ENCODE measurements around the gene ELP4. TPM values are rescaled to one million over a fixed set of nuclear protein-coding genes. Genes with fewer than 3 reads are reported as not detected.

The ELP4 gene
- total RNA-seq, 1 experiment from 2014 or later: 15.2 TPM

- no peaks in the 10 kb centered on the region for H3K36me3 Mint-ChIP-seq (ENCODE audit: insufficient read depth in 1 of 3, low read depth in 3 of 3)
- no peaks in the 10 kb centered on the region for H4K20me1 ChIP-seq (ENCODE audit: control insufficient read depth, insufficient read depth, insufficient read length)
- H4K91ac ChIP-seq (ENCODE audit: insufficient read length, low read depth, low read length): no peak overlapping the region
- H2BK20ac ChIP-seq (ENCODE audit: low read depth, low read length, poor library complexity, severe bottlenecking): no peak overlapping the region
- no peak overlapping the region for H2AK5ac ChIP-seq (ENCODE audit: insufficient read length, low read length)
- H3K4me1 Mint-ChIP-seq: no peaks in the 10 kb centered on the region
- H2AFZ ChIP-seq (ENCODE audit: low read length): no peak overlapping the region
- no peaks in the 10 kb centered on the region for H3K79me2 ChIP-seq (ENCODE audit: insufficient read depth, low read length)
- H3K14ac ChIP-seq (ENCODE audit: insufficient read depth, low read length): no peak overlapping the region
- no peak for TF ChIP-seq CTCF (conservative IDR thresholded peaks at IDR 0.05)
- H3K27ac ChIP-seq (ENCODE audit: insufficient read length, low read depth, low read length): no peak overlapping the region
- no peak overlapping the region for H3K23ac ChIP-seq (ENCODE audit: insufficient read length, low read depth, low read length)
- no peaks in the 10 kb centered on the region for H3K4me1 ChIP-seq (ENCODE audit: insufficient read depth, low read length)
- no peaks in the 10 kb centered on the region for H3K27me3 Mint-ChIP-seq (ENCODE audit: low read depth)
- H3K27me3 ChIP-seq (ENCODE audit: insufficient read depth, low read length): no peaks in the 10 kb centered on the region
- H2BK15ac ChIP-seq (ENCODE audit: low read depth, low read length): no peak overlapping the region
- H3K4ac ChIP-seq (ENCODE audit: low read depth, low read length): no peak overlapping the region
- DNase-seq: no peak
- H3K23me2 ChIP-seq (ENCODE audit: insufficient read length, low read depth, low read length, poor library complexity, severe bottlenecking): no peaks in the 10 kb centered on the region
- H3K9me3 ChIP-seq (ENCODE audit: control insufficient read depth, low read depth, low read length): no peaks in the 10 kb centered on the region
- no peak overlapping the region for H3K56ac ChIP-seq (ENCODE audit: insufficient read length, low read depth, low read length)
- no peak overlapping the region for H4K8ac ChIP-seq (replicated peaks; ENCODE audit: insufficient read length, low read depth, low read length)
- no peak overlapping the region for H3K18ac ChIP-seq (ENCODE audit: insufficient read length, low read depth, low read length)
- H3K79me1 ChIP-seq (ENCODE audit: insufficient read depth, low read depth, low read length, poor library complexity, severe bottlenecking): no peaks in the 10 kb centered on the region
- H2BK12ac ChIP-seq (ENCODE audit: insufficient read length, low read depth, low read length): no peak overlapping the region
- no peak overlapping the region for H3K27ac Mint-ChIP-seq
- no peak overlapping the region for H3T11ph ChIP-seq (ENCODE audit: low read length)
- no peaks in the 10 kb centered on the region for H3K9me3 Mint-ChIP-seq
- H3K4me3 Mint-ChIP-seq: no peak overlapping the region
- no peak overlapping the region for H3K4me2 ChIP-seq (ENCODE audit: insufficient read depth, insufficient read length, low read length)
- no peak overlapping the region for H2BK120ac ChIP-seq (ENCODE audit: low read depth, low read length, poor library complexity, severe bottlenecking)
- no CpG with 5 or more reads among the region's 1 CpG for WGBS (ENCODE audit: extremely low coverage, insufficient read length, low lambda C conversion rate)
- no peak overlapping the region for H4K5ac ChIP-seq (ENCODE audit: insufficient read length, low read depth, low read length)
- H3K9ac ChIP-seq (ENCODE audit: extremely low read depth, insufficient read length, low read length): no peak overlapping the region
- H2BK5ac ChIP-seq (ENCODE audit: insufficient read length, low read length): no peak overlapping the region
Measured at GRCh38 chr11:31657091-31657490, 147.5 kb downstream of the ELP4 start.

Measured in H9 (cell line).